Inflammatory macrophage (primary cell): Measurements from ENCODE around the gene OR6C74.

Experiments
- DNase-seq, 2 donors: peaks; one replicate each; pipeline ENCODE4 v3.0.0-alpha.2; 2020 to 2022
- total RNA-seq, 18 experiments: gene quantifications; one replicate each; lab custom pipeline; 2026; ENCODE audit warnings: mixed read lengths in 6 of 18, inconsistent platforms in 2 of 18; lab: John Stamatoyannopoulos, UW

OR6C74 gene
- 0 to 0.13 (median 0) reads per million in 18 experiments for total RNA-seq

GRCh38 chr12:55244309-55244708 lies at the start of gene OR6C74:
Gene OR6C74, plus strand, starts transcription at chr12:55244609. Its CDS starts 2,679 bp downstream, at chr12:55247288.
- no peak for DNase-seq

- DNase-seq = no peak
Observed at GRCh38 chr12:55220725-55221124, 23.7 kb upstream of the OR6C74 start, which contains the start of gene OR10A7. Gene OR10A7, plus strand, starts transcription at chr12:55221025. Its CDS starts 0 bp downstream, at chr12:55221025.

GRCh38 chr12:55226523-55226922 lies 17.9 kb upstream of the OR6C74 start:
- DNase-seq = no peak

- DNase-seq = no peak
Observed at GRCh38 chr12:55227643-55228042, 16.8 kb upstream of the OR6C74 start.

- DNase-seq = no peak
Observed at GRCh38 chr12:55246159-55246558, 1.8 kb downstream of the OR6C74 start.

- no peak for DNase-seq
Observed at GRCh38 chr12:55250944-55251343, 6.5 kb downstream of the OR6C74 start.

- DNase-seq = no peak
Observed at GRCh38 chr12:55253281-55253680, 8.9 kb downstream of the OR6C74 start.

GRCh38 chr12:55256831-55257230 lies 12.4 kb downstream of the OR6C74 start:
- no peak for DNase-seq

GRCh38 chr12:55258303-55258702 lies 13.9 kb downstream of the OR6C74 start:
- no peak for DNase-seq

- no peak for DNase-seq
Observed at GRCh38 chr12:55280991-55281390, 36.6 kb downstream of the OR6C74 start.

- DNase-seq = no peak
Observed at GRCh38 chr12:55289999-55290398, 45.6 kb downstream of the OR6C74 start.
